Activated effector memory CD4-positive, alpha-beta T cell treated with Interleukin-2 at 50 U/mL for 16 hours (primary cell): Measurements from ENCODE around the gene IPP.
"Not testable (repeated sequence)": the region's sequence is repeated elsewhere in the genome, so short reads cannot be mapped to it uniquely, and the experiment has no call there.

Experiments
- DNase-seq: peaks from one replicate; pipeline ENCODE4 v3.0.0-alpha.2; 2020

IPP gene

GRCh38 chr1:45750298-45751038, at the start of gene IPP:
Gene IPP, minus strand, starts transcription at chr1:45750653. Its CDS starts 4,242 bp downstream, at chr1:45746411.
- peak; percentile 89 for DNase-seq

DNA sequence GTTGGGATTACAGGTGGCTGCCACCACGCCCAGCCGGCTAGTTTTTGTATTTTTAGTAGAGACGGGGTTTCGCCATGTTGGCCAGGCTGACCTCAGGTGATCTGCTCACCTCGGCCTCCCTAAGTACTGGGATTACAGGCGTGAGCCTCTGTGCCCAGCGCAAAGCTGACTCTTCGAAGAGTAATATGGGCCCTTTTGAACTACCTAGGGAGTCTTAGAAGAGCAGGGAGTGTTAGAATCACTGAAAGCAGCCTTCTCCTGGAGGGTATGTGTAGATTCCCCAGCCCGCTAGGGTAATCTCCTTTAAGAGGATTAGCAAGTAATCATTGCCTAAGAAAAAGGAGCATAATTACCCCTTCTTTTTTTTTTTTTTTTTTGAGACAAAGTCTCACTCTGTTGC, 46.5 kb upstream of the IPP start:
- no peak for DNase-seq

- DNase-seq: no peak
Observed at GRCh38 chr1:45796381-45796780, 45.9 kb upstream of the IPP start.

DNA sequence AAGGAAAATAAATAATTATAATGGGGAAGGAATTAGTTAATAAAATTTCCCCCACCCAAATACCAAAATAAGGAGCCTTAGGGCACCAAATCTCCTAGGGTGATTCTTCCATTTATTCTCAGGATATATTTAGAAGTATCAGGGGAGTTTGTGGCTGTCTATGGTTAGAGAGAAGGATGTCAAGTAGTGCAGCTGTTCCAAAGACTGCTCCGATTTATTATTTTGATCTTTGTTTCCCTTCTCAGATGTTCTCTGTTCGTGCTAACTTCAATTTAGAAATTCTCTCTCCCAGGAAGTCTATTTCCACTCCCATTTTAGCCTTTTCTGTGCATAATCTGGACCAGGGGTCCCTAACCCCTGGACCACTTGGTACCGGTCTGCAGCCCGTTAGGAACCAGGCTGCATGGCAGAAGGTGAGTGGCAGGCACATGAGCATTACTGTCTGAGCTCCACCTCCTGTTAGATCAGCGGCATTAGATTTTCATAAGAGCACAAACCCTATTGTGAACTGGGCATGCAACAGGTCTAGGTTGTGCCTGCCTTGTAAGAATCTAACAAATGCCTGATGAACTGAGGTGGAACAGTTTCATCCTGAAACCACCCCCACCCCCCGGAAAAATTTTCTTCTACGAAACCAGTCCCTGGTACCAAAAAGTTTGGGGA, 43.6 kb upstream of the IPP start:
- DNase-seq: no peak

DNA sequence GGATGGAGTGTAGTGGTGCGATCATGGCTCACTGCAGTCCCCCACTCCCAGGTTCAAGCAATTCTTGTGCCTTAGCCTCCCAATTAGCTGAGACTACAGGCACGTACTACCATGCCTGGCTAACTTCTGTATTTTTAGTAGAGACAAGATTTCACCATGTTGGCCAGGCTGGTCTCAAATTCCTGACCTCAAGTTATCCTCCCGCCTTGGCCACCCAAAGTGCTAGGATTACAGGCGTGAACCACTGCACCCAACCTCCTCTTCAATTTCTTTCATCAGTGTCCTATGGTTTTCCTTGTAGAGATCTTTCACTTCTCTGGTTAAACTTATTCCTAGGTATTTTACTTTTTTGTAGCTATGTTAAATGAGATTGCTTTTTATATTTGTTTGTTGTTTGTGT, 42.3 kb upstream of the IPP start:
- no peak for DNase-seq

- DNase-seq: no peak
Observed at GRCh38 chr1:45789601-45790000, 39.1 kb upstream of the IPP start.

GRCh38 chr1:45787905-45788304, 37.5 kb upstream of the IPP start:
- no peak for DNase-seq

GRCh38 chr1:45785583-45785982, 35.1 kb upstream of the IPP start:
- peak; percentile 23 for DNase-seq

DNA sequence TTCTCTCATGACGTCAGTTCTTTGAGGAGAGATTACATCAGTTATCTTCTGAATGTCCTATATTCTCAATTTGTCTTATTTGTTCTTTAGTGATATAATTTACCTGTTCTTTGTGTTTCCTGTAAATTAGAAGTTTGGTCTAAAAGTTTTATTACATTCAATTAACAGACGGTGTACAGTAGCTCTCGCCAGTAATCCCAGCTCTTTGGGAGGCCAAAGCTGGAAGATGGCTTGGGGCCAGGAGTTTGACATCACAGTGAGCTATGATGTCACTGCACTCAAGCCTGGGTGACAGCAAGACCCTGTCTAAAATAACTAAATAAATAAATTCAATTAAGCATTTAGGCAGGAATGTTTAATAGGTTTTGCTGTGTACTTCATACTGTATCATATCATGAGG, 25.3 kb upstream of the IPP start:
- no peak for DNase-seq

- no peak for DNase-seq
Observed at GRCh38 chr1:45772971-45773370, 22.5 kb upstream of the IPP start.

DNA sequence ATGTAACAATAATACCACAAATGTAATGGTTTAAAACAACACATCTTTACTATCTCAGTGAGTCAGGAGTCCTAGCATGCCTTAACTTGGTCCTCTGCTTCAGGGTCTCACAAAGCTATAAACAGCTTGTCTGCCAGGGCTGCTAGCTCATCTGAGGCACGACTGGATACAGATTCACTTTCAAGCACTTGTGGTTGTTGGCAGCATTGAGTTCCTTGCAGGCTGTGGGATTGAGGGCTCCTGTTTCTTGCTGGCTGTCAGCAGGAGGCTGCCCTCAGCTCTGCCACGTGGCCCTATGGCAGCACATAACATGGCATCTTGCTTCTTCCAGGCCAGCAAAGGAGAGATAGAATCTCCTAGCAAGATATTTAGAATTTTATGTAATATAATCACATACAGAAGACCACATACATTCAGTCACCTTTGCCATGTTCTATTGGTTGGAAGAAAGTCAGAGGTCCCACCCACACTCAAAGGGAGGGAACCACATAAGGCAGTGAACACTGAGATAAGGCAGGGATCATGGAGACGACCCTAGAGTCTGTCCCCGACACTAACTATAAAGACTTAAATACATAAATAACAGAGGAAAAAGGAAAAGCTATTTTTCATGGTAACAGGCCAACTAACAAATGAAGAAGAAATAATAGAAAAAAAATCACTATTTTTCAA, 18.9 kb upstream of the IPP start:
- DNase-seq: no peak

DNA sequence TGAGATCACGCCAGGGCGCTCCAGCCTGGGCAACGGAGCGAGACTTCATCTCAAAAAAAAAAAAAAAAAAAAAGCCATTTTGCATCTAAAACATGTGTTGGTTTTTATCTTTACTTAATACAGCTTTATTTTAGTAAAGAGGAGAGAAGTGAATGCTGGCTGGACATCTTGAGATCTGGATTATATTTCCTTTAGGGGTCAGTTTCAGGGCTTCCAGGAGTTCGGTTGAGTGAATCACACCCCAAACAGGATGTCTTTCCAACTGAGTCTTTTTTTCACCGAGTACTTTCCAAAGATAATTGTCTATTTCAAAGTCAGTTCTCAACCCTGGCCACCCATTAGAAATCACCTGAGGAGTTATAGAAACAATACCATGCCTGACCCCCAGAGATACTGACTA, 16.6 kb upstream of the IPP start:
- DNase-seq: no peak

DNA sequence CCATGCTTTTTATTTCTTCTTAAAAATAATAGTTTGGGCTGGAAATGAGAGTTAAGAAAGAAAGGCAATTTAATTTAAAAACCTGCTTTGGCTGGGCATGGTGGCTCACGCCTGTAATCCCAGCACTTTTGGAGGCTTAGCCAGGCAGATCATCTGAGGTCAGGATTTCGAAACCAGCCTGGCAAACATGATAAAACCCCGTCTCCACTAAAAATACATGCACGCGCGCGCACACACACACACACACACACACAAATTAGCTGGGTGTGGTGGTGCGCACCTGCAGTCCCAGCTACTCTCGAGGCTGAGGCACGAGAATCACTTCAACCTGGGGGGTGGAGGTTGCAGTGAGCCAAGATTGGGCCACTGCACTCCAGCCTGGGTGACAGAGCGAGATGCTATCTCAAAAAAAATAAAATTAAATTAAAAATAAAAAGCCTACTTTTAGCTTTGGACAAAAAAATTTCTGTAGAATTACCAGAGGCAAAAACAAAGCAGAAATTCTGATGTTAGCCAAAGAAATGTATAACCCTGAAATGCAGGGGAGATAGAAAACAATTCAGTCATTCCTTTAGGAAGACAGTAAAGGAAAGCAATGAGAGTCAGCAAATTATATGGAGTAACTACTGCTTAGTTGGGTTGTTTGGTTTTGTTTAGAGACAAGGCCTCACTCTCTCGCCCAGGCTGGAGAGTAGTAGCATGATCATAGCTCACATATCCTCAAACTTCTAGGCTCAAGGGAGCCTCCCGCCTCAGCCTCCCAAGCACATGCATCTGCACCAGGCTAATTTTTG, 15.7 kb upstream of the IPP start:
- no peak for DNase-seq

GRCh38 chr1:45762291-45762690, 11.8 kb upstream of the IPP start:
- no peak for DNase-seq

DNA sequence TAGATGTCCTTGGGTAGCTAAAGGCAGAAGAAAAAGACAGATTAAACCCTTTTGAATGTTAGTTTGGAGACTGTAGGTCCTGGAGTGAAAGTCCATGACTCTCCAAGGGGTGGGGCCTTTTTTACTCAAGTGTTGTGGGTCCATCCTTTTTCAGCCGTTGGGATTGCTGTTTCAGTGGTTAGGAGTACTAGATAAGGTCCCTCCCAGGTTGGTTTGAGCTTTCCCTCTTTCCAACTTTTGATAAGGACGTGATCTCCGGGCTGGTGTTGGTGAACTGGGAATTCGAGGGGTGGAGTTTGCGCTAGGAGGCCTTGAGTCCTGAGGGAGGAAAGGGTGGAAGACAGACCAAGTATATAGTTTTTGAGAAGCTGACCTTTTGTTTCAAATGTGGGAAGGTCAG, 5.2 kb upstream of the IPP start:
- DNase-seq: no peak

- no peak for DNase-seq
Observed at GRCh38 chr1:45753248-45754037, 3.0 kb upstream of the IPP start.

DNA sequence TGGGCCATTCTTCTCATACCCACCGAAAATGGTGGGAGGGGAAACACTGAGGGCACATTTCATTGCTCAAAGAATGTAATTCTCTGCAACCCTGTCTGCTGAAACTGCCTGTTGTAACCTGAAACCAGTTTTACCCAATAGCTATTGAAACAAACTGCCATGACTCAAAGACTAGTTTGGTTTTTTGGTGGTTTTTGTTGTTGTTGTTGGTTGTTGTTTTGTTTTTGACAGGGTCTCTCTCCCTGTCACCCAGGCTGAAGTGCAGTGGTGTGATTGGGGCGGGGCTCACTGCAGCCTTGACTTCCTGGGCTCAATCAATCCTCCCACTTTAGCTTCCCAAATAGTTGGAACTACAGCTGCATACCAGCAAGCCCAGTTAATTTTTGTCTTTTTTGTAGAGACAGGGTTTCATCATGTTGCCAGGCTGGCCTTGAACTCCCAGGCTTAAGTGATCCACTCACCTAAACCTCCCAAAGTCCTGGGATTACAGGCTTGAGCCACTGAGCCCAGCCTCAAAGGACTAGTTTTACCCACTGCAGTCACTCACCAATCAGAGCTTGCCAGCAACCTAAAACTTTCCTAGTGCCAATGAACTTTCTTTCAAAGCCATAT, 2.1 kb upstream of the IPP start:
- DNase-seq: no peak

DNA sequence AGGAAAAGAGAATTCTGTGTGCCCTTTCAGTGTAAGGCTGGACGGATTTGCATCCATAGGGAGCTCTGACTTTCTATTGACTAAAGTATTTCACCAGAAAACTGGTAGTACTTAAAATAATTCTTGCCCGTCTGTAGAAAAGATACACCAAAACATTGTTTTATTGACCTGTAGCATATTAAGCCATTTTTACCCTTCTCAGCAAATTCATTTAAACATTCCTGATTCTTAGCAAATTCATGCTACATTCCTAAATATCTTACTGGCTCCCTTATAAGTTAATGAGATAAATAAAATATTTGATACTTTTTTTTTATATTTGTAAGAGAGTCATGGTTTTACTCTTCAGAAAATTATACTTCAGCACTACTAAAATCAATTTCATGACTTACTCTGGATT, 1.6 kb upstream of the IPP start:
- no peak for DNase-seq

GRCh38 chr1:45751039-45751838, 786 bp upstream of the IPP start:
- DNase-seq: not testable (repeated sequence)

GRCh38 chr1:45746922-45747321, 3.5 kb downstream of the IPP start:
- no peak for DNase-seq

- DNase-seq: not testable (repeated sequence)
Observed at GRCh38 chr1:45739641-45740156, 10.8 kb downstream of the IPP start.
